Daoy (cell line): ENCODE data around the gene CCDC92B. TPM values are rescaled to one million over a fixed set of nuclear protein-coding genes. Genes with fewer than 3 reads are reported as not detected.

Source experiments
- DNase-seq: peaks from one replicate; pipeline ENCODE4 v3.0.0-alpha.2; 2015; ENCODE audit warnings: low read depth
- total RNA-seq: library from RNA; depleted of rRNA; stranded (reverse); fragments of >200 nt; shearing (Covaris generic); gene quantifications from 2 replicates; pipeline ENCODE4 v1.2.3, GENCODE V29; 2014

CCDC92B gene
- total RNA-seq, 1 experiment from 2014 or later = not detected

- no peak for DNase-seq
Observed at GRCh38 chr17:2721603-2722002, 27.8 kb downstream of the CCDC92B start.

DNA sequence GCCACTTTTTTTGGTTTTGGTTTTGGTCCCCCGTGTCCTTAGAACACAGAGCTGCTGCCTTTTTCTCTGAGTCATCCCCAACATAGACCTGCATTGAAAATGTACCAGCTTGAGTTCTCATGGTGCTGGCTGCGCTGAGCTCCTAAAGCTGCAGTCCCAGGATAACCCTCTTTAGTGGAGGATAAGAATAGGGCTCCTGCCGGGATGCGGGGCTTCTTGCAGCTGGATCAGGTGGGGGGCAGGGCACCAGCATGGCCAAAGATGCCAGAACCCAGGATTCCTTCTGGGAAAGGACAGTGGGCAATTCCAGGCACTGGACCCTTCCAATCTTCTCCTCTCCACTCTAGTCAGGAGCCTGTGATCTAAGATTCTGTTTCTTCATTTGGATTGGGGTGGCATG lies 29.6 kb downstream of the CCDC92B start:
- DNase-seq = no peak

- DNase-seq = peak; percentile 60
Observed at GRCh38 chr17:2718150-2718938, 31.1 kb downstream of the CCDC92B start.

- no peak for DNase-seq
Observed at GRCh38 chr17:2716649-2717048, 32.8 kb downstream of the CCDC92B start.

- DNase-seq = no peak
Observed at GRCh38 chr17:2713881-2714280, 35.6 kb downstream of the CCDC92B start.

DNA sequence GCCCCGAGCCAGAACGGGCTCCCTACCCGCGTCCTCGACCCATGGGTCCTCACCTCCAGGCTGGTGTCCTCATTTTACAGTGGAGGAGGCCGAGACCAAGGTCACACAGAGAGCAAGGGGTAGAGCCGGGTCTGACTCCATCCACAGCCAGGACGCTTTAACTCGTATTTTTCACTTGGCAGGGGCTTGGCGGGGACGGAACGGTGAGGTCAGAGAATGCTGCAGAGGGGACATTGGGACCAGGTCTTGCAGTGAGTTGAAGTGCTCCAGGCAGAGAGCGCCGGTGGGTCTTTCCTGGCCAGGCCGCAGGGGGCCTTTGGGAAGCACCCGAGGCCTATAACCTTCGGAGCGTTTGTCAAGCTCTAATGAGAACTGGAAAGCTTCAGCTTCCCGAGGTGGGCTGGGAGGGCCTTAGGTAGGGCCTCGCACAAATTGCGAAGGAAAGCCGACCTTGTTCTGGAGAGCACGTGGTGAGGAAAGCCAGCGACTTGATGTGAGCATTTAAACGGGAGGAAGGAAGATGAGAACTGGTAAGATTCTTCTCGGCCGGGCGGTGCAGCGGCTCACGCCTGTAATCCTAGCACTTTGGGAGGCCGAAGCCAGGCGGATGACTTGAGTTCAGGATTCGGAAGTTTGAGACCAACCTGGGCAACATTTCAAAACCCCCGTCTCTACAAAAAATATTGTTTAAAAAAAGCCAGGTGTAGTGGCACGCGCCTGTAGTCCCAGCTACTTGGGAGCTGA lies 37.0 kb downstream of the CCDC92B start:
- DNase-seq = no peak

- peak; percentile 99 for DNase-seq
Observed at GRCh38 chr17:2711608-2712299, 37.7 kb downstream of the CCDC92B start, which contains the start of gene CLUH. TSS of gene CLUH (minus strand) at chr17:2711764. CDS start at chr17:2711661, 103 bp downstream.

DNA sequence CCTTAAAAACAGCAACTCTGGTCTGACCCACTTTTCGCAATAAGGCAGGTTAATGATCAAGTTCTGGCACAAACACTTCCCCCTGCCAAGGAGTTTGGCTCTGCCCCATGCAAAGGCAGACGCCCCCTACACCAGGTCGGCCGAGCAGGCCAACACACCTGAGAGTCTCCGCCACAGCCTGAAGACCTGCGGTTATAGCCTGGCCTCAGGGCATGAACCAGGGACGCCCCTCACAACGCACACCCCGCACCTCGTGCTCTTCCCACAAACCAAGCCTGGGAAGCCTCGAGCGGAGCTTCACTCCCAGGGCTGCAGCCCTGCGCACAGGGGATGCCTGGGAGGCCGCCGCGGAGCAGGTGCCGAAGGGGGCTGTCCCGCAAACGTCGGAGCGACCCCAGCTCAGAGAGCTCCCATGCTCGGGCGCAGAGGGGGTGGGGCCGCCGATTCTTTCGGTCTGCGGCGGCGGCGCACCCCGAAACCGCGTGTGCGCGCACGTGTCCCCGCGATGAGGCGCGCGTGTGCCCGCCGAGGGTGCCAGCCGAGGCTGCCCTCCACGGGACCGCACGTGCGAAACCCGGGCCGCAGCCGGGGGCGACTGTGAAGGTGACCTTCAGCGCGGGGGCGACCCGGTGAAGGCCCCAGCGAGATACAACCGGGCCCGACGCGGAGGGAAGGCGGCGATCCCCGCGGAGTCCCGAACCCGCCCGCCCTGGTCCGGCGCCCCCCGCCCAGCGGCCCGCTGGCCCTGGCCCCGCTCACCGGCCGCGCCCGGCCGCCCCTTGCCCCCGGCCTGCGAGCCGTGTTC lies 38.4 kb downstream of the CCDC92B start:
- DNase-seq = no peak

GRCh38 chr17:2710071-2710802 lies 39.2 kb downstream of the CCDC92B start:
- no peak for DNase-seq

GRCh38 chr17:2709183-2709661 lies 40.2 kb downstream of the CCDC92B start:
- DNase-seq = peak; percentile 44

- DNase-seq = no peak
Observed at GRCh38 chr17:2708585-2709182, 40.8 kb downstream of the CCDC92B start.

DNA sequence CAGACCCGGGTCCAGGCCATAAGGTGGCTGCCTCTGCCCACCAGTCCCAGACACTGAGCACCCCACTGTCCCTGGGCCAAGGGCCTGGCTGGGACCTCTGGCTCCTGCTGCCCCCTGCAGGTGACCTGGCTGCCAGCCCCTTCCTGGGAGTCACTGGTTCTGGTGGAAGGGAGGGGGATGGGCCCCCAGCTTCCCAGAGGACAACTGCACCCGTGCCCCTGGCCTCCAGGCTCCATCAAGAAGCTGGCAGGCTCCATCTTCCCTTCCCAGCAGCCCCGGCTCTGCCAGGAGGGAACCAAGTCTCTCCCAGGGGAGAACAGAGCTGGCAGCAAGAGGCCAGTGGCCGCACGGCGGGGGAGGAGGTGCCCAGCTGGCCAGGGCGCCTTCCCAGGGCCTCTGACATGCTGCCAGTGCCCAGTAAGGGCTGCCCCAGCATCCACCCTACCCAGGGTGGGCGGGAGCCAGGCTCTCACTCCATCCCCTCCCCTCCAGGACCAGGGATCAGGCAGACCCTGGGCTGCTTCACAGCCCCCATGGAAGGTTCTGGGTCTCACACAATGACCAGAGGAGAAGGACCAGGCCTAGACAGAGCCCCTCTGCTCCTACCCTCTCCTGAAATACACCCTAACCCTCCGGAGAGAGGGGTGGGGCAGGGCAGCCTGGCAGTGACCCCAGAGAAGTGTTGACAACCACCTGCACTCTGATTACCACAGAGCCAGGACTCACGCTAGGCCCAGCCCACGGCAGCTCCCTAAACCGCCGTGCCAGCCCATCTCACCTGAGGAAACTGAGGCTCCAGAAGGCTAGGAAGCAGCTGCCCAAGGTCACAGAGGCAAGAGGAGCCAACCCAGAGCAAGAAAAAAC lies 41.5 kb downstream of the CCDC92B start:
- DNase-seq = no peak

GRCh38 chr17:2706911-2707510 lies 42.4 kb downstream of the CCDC92B start:
- DNase-seq = no peak

- no peak for DNase-seq
Observed at GRCh38 chr17:2705888-2706795, 43.3 kb downstream of the CCDC92B start.

GRCh38 chr17:2705263-2705662 lies 44.2 kb downstream of the CCDC92B start:
- peak; percentile 73 for DNase-seq

DNA sequence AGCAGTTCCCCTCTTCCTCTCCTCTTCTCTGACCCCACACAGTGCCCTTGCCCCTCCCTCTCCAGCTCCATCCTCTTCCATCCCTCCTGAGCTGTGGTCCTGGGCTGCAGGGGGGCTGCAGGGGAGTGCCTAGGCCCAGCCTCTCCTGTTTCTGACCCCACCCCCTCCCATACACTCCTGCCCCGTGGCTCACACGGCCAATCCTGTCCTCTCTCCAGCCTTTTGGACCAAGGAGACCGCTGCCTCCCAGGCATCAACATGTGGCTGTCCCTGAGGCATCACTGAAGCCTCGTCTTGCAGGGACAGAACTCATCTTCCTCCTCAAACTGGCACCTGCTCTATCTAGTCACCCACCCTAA lies 44.6 kb downstream of the CCDC92B start:
- no peak for DNase-seq

DNA sequence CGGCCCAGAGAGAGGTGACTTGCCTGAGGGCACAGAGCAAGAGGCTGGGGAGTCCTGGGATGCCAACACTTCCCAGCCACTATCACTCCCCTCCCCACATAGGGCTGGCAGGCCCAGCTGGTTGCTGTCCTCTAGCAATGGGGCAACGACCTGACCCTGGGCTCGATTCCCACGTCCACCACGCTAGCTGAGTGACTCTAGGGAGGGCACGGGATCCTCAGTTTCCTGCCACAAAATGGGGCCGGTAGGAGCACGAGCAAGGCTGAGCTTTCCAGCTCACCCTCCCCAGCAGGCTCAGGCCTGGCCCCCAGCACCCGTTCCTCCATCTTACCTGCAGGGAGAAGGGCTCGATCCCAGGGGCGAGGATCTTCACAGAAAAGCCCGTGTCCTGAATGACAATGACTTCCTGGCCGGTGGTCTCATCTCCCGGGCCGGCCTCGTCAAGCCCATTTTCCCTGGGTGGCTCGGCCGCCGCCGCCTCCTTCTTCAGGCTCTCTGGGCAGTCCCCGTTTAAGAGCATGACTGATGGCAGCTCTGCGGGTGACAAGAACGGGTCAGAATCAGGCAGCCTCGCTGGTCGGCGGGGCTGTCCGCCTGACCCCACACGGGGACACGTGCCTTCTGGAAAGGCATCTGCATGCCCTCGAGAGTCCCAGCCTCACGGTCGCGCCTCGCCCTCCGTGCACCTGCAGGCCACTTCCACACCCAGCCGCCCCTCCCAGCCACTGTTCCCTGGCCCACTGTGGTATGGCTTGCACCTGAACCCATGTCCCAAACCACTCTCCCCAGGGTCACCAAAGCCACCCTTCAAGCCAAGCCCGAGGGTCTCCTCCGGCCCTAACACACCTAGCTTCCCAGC lies 45.2 kb downstream of the CCDC92B start:
- no peak for DNase-seq
